ENCODE data around the gene FOXP2.
"Not testable (repeated sequence)": the region's sequence is repeated elsewhere in the genome, so short reads cannot be mapped to it uniquely, and the experiment has no call there.

FOXP2 gene

DNA sequence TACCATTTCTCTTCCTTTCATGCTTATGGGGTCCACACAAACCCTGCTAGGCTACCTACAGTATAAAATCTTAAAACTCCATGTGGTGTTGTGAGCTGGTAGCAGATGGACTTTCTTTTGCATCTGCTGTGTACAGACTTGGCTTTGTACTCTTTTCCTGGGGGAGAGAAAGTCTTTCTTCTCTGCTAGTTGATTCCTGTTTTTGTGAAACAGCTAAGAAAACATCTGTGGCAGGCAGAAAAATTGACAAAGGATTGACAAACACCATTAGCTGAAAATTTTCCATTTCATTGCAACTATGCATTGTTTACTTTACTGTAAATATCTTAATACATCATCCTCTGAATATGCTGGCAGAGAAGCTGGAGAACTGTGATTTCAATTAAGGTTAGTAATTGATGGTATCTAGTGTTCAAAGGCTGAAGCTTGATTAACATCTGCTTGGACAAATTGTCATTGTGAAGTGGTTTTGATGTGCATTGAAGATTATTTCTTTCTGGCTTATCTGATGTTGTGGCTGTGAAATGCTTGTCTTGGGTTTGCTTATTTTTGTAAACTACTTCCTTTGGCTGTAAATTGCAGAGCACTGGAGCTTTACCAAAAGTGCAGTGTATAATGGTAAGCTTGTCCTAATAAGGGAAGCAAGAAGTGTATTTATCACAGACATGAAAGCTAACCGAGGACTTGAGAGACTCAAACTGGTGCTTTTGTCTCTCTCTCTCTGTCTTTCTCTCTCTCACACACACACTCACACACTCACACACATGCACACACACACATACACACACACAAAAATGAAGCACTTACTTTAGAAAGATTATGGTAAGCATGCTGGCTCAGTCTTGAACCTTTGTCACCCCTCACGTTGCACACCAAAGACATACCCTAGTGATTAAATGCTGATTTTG lies at the start of gene FOXP2:
Gene FOXP2, plus strand, starts transcription at position 660 of the 908 bp plus-strand sequence. CDS start 11,697 bp downstream, outside the sequence.
- no peak for DNase-seq

DNA sequence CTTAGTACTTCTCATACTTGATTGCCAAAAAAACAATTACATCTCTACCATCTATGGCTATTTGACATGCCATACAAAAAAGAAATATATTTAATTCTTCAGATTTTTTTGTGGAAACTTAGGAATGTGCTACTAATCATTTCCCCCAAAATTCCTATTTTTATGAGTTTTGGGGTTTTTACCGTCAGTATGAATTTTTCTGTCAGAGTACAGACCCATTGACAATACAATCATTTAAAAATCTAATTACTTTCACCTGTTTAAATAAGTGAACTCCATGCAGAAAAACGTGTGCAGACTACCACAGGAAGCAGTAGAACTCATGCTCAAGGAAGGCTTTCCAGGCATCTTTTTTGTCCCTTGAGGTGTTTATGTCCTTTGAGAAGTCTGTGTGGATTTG lies 48.8 kb upstream of the FOXP2 start:
- DNase-seq: no peak

DNA sequence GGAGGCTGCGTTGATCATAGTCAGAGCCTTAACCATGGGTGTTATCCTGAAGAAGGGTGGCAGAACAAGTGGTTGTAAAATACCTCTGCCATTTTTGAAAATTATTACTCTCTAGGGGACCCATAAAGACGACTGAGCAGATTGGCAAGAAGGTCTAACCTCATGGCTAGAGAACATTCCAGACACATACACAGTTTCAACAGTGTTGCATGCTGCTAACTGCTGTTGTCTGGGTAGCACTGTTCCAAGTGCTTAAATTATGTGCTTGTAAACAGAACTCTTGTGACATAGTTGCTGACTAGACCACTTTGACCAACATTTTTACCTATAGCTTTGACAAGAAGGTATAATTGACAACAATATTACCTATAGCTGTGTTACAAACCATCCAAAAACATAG lies 46.1 kb upstream of the FOXP2 start:
- no peak for DNase-seq

DNA sequence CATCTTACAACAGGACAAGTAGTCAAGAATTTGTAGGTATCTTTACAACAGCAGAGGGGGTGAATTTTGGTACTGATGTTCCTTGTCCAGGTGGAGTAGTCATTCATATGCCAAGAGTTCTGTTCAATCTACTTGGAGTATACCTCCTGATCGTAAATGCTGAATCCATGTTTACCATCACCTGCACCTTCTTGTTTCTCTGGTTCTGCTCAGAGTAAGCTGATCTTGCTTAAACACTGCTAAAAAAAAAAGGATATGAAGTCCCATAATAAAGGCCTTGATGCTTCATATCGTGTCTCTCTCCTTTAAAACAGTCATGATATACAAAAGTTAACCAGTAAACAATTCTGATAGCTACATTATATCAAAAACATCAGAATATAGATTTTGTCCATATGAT lies 45.3 kb upstream of the FOXP2 start:
- no peak for DNase-seq

DNA sequence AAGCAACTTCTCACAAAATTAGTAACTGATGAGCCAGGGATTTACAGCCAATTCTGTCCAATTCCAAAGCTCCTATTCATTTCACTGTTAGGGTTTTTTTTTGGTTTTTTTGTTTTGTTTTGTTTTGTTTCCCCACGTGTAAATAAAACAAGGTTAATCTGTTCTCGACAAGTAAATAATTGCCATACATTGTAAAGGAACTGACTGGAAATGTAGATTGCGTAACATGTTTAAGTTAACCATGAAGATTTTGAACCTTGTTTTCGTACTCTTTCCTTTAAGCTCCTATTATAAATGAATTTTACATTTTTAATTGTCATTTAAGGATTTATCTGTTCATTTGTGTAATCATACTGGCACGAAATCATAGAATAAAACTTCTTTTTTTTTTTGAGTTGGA lies 42.0 kb upstream of the FOXP2 start:
- DNase-seq: no peak

DNA sequence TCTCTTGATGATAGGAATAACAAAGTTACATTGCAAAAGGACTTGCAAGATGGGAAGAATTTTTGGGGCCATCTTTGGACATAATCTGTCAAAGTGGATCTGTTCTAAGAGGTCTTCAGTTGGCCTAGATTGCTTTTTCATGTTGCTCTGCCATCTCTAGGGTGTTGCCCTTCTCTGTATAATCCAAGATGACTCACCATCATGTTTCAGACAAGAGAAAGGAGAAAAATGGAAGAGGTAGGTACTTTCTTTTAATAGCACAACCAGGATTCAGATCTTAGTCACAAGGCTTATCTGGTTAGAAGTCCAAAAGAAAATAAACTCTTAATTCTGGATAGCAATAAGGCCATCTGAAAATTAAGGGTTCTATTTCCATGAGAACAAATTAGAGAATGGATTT lies 38.7 kb upstream of the FOXP2 start:
- DNase-seq: no peak

DNA sequence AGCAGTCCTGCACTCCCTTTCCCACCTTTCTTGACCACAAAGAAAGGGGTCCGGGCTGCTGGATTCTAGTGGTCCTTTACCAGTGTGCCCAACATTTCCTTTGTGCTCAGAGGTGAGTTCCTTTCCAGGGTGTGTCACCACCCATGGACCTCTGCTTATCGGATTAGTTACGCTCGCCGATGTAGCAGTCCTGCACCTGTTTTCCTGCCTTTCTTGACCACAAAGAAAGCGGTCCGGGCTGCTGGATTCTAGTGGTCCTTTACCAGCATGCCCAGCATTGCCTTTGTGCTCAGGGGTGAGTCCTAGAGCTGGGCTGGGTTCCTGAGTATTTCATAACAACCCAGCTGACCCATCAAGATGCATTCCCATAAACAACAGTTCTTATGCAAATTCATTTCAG lies 30.7 kb upstream of the FOXP2 start:
- not testable (repeated sequence) for DNase-seq

DNA sequence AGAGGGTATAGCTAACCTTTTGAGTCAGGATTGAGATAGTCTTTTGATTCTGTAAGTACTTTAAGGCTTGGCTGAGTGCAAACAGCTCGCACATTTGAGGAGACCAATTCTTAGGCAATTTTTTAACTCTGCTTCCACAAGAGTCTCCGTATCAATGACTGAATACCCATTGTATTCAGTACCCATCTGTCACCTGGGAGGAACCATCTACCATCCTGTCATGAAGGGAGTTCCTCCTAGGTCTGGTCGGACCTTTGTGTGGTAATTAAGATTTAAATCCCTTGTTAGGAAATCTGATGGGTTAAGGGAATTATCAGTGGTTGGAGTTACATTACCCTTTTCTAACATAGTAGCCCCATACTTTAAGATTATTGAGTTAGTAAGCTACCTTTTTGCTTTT lies 30.3 kb upstream of the FOXP2 start:
- not testable (repeated sequence) for DNase-seq

DNA sequence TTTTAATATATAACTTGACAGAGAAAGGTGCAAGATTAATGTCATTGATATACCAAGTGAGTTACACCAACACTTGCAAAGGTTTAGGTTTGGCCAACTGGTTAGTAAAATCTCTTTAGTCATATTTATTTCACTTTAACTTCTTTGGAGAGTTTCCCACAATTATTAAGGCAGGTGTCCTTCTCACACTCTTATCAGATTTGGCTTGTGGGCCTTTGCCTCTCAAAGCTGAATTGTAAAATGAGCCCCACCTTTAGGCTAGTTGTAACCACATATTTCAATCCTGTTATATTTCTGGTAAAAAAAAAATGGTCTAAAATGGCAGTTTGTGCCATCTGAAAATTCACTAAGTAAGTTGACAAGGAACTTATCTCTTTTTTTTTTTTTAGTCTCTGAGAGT lies 26.6 kb upstream of the FOXP2 start:
- no peak for DNase-seq

DNA sequence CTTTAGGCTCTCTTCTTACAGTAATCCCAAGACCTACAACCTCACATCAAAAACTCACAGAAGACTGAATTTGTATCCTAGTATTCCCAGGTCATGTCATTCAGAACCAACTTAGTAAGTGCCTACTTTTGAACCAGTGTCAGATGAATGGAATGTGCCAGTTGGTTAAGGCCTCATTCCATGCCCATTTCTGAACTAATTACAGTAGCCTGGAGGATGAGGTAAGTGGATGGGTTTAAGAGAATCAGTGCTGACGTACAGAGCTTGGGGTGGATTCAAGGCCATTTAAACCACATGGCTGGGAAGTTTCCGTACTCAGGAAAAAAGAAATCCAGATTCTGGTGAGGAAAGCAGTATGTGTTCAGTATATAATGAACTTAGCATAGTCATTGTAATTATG lies 21.9 kb upstream of the FOXP2 start:
- DNase-seq: no peak

DNA sequence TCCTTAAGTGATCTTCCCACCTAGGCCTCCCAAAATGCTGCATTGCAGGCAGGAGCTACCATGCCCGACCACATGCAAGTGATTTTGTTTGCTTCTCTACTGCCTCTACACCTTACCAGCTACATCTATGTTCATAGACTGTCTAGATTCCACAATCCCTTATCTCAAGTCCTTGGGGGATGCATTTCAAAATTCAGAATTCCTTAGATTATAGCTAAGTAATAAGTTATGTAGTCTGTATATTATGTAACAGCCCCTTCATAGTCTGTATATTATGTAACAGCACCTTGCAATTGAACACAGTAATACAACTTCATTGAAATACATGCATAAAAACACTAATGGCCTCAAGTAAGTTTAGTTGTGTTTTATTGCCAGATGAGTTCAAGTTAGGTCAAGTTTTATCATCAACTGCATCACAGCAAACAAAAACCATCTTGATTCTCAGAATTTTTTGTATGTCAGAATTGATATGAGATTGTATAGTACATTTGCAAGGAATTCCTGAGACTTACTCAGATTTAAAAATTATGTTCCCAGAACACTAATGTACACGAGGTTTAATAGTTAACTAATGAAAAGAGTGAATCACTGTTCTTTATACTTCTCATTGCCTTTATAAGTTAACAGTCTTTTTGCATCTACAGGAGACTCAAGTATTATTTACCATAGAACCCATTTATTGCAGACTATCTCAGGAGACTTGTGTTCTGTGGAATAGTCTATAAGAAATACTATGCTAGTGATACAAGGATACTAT lies 11.6 kb upstream of the FOXP2 start:
- no peak for DNase-seq

DNA sequence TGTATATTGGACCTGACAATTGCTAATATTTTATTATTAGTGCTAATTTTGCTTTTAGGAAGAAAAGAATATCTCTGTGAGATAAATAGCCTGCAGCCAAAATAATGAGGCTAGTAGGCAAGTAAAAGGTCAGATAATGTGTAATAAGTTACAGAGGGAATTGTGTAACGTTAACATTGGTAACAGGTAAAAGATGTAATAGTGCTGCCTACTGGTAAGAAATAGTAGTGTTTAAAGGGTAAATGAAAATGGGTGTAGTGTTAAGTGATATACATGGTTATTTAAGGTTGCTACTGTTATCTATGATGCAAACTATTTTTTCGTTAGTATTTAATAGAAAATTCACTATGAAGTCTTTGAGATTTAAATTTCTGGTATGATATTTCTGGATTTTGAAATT lies 9.2 kb upstream of the FOXP2 start:
- no peak for DNase-seq

DNA sequence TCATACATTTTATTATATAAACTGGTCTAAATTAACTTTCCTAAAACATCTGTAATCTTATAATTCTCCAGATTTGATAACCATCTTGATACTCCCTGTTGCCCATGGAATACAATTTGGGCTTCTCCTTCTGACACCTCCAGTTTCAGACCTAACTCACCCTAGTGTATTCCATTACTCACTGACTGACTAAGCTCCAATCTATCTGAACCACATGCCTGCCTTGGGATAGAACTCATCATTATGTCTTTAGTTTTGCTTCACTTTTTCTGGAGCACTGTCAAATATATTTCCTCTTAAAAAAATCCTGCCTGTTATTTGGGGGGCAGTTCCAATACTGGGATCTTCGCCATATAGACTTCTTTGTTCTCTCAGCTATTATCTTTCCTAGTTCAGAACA lies 4.9 kb upstream of the FOXP2 start:
- no peak for DNase-seq

DNA sequence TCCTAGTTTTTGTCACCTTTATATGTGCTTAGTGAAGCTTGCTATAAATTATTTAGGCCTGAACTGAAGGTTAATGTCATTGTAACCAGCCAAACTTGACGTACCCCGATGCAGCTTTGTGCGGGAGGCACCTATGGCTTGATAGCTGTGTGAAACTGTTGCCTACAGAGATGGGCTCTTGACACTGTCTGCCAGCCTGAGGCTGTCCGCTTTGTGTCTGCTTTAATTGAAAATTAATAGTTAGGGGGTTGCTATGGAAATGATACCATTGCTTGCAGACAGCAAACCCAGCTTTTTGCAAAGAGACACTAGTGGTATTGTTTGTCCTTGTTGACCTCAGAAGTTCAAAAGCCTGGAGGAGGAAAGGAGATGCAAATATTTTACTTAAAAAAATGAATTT lies 2.1 kb upstream of the FOXP2 start:
- no peak for DNase-seq

DNA sequence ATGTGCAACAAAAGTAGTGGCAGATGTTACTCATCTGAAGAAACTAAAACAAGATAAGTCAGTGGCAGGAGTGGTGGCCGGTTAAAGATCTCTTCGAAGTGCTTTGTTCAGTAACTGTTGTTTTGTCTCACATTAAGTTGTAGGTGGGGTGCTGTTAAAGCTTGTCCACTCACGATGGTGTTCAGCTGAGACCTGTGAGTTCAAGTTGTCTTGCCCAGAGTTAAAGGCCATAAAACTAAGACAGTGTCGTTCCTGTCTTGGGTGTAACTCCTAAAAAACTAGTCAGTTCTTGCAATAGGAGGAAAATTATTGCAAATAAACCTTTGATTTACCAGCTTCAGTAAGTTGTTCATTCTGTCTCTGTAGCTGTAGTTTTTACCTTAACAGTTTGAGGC lies 857 bp upstream of the FOXP2 start:
- no peak for DNase-seq

DNA sequence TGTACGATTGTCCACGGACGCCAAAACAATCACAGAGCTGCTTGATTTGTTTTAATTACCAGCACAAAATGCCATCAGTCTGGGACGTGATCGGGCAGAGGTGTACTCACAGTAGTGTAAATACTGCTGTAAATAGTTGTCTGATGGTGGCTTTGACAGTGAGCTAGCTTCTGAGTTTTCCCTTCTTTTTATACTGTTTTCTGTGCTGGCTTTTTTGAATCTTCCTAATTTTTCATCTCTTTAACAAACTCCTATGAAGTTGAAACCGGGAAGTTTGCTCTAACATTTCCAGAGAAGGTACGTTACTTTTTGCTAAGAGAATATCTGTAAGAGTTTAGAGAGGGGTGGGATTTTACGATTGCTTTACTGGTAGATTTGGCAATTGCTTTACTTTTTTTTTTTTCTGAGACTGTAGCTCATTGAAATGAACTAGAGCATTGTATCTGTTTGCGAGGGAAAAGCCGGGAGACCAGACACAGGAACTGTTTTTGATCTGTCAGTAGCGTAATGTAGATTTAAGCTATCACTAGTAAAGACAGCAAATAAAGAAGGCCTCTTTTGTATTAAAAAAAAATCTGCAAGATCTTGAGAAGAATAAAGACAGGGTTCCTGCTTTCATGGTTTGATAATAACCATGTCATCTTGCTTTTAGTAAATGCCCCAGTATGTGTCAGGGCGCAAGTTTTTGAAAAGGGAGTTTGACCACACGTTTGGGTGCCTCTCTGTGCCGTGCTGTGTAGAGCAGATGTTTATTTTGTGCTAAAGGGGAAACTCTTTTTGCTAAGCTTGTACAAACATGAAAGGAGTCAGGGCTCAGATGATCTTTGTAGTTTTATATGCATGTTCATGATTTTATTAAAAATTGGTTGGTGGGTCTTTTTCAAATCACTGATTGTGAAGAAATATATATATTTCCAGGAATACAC lies 712 bp downstream of the FOXP2 start:
- no peak for DNase-seq

DNA sequence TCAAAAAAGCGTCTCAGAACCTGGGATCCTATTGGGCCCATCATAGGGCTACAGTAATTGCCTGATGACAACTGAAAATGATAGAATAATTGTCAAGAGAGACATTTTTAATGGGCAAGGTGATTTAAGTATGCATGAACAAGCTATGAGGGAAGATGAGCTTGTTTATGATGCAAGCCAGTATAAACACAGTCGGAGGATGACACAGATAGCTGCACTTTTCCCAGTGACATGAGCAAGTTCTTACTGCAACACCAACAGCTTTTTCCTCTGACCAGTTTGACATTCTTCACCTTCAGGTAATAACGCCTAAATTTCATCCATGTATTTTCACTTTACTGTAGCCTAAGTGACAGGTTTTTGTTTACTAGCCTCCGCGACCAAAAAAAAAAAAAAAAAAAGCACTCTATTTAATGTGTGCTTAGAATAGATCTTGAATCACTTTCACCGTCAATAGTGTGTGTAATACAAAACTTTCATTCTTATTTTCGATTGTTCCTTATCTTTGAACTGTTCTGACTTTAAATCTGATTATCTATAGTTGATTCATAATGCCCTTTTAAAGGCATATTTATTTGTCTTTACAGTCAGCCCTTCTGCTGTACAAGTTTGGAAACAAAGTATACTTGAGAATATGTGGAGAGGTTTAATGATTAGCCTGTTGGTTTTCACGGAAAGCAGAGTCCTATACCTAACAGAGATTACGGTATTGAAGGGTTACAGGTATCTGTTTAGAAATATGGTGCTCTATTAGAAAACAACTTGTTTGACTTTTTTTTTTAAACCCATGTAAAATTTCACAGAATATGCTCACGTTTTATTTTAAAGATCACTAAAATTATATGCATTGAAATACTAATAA lies 1.7 kb downstream of the FOXP2 start:
- DNase-seq: no peak

DNA sequence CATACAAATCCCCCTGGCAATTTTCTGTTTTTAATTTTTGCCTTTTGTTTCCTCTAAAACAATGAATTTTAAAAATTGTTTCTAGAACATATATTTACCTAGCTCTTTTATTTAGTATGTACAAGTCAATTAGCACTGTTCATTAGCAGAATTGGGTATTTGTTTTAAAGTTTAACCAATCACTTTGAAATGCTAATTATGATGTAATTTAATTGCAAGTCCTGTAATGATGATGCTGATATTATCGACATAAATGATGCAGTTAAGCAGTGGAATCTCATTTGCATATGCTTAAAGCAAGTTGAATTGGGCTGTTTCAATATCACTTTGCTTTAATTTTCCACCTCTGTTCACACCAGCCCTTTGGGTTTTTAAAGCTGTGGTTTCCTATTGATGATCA lies 2.7 kb downstream of the FOXP2 start:
- DNase-seq: no peak

DNA sequence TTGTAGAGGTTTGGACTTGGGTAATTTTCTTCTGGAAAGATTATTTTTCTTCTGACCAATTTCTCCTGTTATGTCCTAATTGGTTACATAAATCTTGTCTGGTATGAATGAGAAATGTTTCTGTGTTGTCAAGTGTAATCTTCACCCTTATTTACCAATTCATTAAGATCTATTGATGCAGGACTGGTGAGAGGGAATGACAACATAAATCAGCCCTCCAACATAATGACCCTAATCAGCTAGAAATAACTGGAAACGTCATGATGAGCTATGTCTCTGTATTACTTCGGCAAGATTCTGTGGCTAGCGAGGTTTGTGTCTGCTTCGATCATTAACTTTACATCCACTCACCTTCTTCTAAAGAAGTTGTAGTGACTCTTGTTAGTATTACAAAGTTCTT lies 3.5 kb downstream of the FOXP2 start:
- no peak for DNase-seq

DNA sequence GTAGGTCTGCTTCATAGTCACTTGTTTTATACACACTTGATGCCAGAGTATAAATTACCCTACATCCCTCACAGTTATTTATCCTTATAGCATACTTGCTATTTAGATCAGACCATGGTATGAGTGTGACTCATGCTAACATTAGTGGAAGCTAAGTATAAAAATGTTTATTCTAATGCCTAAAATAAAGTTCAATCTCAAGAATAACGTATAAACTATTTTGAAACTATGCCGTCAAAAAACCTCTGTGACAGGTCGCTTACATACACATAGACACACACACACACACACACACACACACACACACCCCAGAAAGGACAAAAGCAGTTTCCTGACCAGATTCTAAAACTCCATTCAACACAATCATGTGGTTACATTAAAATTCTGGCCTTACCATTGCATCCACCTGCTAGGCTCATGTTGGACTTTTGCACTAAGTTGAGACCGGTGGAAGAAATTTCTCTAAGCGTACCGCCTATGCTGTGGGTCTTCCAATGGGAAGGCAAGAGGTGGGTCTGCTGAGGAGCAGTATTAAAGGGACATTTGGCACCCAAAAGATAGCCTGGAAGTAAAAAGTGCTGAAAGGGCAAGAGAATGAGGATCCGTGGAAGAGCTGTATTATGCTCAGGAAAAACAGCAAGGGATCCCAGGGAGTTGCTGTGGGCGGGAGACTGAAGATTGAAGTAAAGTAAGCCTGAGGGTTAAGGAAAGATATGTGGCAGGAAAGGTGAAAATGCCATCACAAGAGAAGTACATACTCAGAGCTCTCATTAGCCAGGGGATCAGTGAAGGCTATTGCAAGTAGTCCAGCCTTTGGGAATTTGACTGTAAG lies 5.0 kb downstream of the FOXP2 start:
- DNase-seq: no peak

Measured in activated naive CD4-positive, alpha-beta T cell (primary cell).